ENCODE measurements around the gene MAGEL2.

- TF ChIP-seq, protein P1, sequence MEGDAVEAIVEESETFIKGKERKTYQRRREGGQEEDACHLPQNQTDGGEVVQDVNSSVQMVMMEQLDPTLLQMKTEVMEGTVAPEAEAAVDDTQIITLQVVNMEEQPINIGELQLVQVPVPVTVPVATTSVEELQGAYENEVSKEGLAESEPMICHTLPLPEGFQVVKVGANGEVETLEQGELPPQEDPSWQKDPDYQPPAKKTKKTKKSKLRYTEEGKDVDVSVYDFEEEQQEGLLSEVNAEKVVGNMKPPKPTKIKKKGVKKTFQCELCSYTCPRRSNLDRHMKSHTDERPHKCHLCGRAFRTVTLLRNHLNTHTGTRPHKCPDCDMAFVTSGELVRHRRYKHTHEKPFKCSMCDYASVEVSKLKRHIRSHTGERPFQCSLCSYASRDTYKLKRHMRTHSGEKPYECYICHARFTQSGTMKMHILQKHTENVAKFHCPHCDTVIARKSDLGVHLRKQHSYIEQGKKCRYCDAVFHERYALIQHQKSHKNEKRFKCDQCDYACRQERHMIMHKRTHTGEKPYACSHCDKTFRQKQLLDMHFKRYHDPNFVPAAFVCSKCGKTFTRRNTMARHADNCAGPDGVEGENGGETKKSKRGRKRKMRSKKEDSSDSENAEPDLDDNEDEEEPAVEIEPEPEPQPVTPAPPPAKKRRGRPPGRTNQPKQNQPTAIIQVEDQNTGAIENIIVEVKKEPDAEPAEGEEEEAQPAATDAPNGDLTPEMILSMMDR (conservative IDR thresholded peaks at IDR 0.05; ENCODE audit: low read depth, low read length): no peak
- TF ChIP-seq RAD21 (IDR thresholded peaks at IDR 0.05; ENCODE audit: low read length) (no peak), POLR2A (IDR thresholded peaks at IDR 0.05; ENCODE audit: low read depth, low read length) (no peak), SMC3 (IDR thresholded peaks at IDR 0.05; ENCODE audit: low read depth, low read length) (no peak)
These were observed 18.9 kb downstream of the MAGEL2 start for GRCh38 chr15:23628612-23629233.
